Middle frontal gyrus (tissue), 1 donor: Measurements from ENCODE around the gene SHROOM3.

ENCODE experiments used
- DNase-seq: peaks from one replicate; pipeline ENCODE4 v3.0.0-alpha.2; 2015; ENCODE audit warnings: low spot score; ENCODE audit errors: extremely low spot score

The SHROOM3 gene

DNA sequence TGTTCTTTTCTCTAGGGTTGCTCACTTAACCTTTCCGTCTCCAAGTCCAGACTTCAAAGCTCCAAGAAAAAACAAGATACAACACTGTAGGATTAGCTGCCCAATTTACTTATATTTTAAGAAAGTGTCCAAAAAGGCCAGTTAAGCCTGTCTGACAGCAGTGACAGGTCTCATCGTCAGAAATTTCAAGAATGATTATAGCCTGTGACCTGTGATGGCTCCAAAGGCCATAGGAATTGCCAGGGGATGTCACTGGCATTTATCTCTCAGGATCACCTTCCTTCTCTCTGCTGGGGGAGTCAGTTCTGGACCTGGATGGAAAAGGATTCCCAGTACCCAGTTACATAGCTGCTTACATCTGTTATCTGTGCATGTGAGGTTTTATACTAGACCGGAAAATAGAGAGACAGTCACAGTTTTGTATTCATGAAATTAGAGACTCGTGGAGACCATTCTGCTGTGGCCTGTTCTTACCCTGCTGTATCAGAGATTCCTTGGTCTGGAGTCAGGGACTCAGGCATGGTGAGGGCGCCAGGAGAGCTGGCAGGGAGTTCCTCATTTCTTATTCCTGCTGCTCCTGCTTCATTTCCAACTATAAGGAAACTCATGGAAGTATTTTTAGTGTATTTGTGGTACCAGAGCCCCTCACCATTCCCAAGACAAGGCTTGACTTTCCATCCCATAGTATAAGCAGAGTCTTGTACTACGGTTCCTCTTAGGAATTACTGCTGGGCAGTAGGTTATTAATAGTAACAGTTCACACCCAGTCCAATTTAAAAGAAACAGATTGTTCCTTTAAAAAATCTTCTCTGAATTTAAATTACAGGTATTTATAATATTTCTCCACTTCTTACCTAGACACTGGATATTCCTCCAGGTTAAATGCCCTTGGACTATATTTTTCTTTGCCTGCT lies 220.8 kb downstream of the SHROOM3 start:
- no peak for DNase-seq

DNA sequence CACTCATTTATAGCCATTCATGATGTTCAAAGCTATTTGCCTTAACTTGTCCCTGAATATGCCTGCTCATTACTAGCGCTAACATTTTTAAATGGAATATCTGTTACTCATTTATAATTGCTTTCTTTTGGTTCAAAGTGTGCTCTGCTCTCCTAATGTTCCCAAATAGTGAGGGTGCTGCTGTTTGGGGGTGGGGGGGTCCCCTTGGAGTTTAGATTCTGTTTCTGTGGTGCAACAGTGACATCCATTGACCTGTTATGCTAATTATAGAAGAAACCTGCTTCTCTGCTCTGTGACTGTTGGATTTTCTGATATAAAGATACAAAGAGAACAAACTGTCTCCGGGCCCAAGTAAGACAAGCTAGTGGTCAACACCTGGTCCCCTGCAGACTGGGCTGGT lies 222.4 kb downstream of the SHROOM3 start:
- DNase-seq: no peak

DNA sequence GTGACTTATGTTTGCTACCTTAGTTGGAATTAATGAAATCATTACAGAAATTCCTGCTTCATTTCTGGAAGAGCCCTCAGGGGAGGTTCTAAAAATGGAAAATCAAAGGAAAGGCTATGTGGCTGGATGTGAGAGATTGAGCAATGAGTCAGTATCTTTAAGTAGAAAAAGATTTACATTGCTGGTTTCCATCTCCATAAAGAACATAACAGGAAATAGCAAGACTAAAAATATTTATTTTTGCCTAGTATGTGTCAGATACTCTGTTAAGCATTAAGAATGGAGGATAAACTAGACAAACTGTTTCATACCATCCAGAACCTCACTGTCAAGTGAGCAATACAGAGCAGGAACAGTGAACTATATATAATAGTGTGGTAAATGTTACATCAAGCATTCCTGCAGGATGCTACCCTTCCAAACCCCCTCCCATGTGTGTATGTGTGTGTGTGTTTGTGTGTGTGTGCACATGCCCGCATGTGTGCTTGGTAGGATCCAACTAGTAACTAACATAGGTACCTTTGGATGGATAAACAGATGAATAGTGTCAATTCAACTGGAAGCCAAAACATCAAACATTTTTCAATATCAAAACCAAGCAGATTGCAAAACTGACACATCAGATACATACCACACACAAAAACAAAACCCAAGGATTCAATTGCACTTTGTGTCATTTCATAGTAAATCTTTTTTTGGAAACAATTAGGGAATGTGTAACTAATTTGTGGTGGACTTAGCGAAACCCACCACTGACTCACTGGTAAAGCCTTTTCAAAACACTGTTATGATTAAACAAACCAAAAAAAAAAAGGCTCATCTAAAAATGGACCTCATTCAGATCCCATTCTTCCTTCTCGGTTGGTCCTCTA lies 223.4 kb downstream of the SHROOM3 start:
- peak; percentile 33 for DNase-seq

DNA sequence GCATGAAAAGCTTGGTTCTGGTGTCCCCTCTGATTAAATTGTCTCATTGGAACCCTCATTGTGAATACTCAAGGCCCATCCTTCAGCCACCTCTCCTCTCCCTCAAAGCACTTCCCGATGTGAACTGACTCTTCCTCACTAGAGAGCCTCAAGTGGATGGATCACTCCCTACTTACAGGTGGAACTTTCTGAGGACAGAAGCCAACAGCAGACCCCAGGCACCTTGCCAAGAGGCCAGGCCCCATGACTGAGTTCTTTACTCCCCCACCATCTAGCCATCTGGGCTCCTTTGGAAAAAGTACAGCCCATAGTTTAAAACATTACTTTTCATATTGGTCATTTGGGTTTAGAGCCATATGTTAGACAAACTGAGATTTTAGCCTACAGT lies 224.1 kb downstream of the SHROOM3 start:
- DNase-seq: no peak

DNA sequence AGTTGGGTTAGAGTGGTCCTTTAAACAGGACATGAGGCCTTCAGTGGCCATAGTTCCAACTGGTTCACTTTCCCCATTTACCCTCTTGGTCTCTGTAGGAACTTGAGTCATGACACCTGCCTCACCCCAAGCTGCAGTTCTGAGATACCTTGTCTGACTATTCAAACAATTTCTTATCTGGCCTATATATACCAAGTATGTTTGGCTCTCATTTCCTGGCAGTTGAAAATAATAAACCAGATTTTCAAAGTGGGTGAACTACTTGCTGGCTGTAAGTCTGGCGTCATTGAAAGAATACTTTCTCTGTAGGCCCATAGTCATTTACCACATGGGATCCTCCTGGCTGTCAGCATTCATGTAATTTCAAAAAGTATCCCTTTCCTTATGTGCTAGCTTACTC lies 228.8 kb downstream of the SHROOM3 start:
- DNase-seq: no peak

DNA sequence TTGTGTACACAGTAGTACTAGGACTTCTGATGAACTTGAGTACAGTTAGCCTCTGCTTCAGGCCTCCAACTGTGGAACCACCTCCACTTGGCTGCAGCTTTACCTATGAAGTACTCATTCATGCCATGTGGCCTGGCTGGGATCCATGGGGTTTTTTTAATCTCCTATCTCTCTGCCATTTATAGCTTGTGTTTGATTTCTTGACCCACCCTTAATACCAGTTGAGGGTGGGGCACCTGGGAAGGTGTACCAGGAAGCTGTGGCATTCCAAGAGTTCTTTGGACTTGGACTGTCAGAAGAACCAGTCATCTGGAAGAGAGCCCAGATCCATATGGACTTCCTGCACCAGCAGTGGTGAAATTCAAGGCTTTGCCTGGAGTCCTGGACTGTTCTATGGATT lies 230.1 kb downstream of the SHROOM3 start:
- DNase-seq: no peak

DNA sequence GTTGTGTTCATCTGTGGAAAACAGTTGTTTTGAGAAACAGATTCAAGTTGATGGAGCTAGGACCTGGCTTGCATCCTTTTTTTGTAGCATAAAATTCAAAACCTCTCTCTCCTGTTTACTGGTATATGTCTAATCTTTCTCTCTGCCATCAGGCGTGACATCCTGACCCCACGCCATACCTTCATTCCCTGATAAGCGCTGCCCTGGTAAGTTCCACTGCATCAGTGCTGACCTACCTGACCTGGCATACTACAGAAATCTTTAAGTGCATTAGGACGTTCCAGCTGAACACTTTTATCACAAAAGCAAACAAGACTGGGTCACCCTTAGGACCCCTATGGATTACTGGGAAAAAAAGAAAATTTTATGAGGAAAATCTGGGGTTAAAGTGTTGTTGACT lies 230.7 kb downstream of the SHROOM3 start:
- DNase-seq: no peak

DNA sequence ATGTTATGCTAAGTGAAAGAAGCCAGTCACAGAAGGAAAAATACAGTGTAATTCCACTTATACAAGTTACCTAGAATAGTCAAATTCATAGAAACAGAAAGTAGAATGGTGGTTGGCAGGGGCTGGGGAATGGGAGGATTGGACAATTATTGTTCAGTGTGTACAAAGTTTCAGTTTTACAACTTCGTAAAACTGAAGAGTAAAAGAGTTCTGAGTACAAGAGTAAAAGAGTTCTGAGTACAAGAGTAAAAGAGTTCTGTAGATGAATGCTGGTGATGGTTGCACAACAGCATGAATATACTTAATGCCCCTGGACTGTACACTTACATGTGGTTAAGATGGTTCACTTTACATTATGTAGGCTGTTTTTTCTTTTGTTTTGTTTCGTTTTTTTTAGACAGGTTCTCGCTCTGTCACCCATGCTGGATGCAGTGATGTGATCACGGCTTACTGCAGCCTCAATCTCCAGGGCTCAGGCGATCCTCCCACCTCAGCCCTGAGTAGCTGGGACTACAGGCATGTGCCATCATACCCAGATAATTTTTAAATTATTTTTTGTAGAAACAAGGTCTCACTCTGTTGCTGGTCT lies 232.0 kb downstream of the SHROOM3 start:
- DNase-seq: no peak

DNA sequence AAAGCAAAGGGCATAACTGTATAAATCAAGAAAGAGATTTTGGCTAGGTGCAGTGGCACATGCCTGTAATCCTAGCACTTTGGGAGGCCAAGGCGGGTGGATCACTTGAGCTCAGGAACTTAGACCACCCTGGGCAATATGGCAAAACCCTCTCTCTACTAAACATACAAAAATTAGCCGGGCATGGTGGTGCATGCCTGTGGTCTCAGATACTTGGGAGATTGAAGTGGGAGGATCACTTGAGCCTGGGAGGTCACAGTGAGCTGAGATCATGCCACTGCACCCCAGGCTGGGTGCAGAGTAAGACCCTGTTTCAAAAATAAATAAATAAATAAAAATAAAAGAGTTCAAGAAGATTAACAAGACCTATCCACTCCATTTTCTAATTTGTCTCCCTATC lies 235.6 kb downstream of the SHROOM3 start:
- DNase-seq: no peak

DNA sequence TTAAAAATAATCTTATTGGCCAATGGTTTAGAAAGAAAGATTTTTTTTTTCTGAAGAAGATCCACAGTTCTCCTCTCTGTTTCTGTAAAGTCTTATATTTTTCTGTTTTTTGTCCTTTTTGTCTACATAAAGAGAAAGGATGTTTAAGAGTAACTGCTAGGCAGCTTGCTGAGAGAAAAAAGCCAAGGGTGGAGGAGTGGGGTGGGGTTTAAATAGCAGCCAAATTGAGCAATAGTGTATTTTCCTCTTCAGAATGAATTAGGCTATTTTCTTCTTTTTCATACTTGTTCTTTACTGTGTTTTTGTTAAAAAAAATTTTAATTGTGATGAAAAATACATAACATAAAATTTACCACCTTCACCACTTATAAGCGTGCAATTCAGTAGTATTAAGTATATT lies 238.3 kb downstream of the SHROOM3 start:
- DNase-seq: no peak

DNA sequence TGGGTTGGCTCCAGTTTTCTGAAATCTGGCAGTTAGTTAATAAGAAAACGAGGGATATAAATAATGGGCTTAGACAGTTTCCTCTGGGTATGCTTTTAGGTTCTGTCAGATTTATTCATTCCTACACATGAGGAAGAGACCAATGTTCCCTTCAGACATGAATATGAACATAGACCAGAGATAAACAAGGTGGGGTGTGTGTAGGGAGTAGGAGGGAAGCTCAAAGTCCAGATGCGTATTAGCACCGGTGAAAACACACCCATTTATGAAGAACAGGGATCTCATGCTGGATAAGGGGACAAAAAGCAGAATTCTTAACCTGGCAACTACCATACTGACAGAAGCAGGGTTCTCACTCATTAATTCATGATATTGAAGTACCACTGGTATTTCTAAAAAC lies 240.0 kb downstream of the SHROOM3 start:
- no peak for DNase-seq

DNA sequence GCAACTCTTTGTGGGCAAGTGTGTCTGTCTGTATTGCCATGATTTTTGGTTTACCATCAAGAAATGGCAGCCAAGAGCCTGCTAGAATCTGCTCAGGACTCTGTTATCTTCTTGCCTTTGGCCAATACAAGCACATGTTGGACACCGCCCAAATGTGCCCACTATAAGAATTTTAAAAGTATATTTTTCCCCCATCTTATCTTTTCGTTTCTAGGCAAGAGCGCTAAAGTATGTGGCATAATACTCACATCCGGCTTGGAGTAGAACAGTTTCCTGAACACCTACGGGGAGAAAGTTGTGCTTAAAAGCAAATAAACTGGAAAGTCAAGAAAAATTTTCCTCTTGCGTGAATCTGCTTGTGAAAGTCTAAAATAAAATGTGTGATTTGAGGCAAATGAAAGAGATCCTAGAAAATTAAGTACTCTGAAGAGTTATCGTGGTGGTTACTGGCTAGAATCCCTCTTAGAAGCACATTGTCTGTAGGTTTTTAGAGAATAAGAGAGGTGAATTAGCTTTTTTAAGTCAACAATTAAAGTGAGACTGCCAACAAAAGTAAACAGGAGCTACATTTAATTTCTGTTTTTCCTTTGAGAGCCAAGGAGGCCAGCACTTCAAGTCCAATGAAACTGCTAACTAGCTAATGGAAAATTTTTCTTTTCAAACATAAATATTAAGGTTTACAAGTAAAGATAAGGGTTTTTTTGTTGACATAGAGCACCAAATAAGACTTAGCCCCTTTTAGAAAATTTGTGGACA lies 242.7 kb downstream of the SHROOM3 start:
- no peak for DNase-seq

DNA sequence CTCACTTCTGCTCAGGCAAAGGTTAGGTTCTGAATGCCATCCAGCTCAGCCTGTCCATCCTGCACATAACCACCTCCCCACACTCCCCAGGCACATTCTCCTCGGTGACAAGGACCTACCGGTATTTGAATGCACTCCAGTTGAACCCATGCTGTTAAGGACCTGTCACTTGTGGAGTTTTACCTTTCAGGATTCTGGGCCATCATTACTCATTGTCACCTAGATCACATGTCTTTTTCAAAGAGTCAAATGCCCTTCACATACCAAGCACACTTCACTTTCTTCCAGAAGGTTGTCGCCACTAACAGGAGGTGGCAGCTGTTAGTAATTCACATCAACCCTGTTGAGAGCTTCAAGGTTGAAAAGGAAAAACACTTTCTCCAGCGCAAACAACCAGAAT lies 244.7 kb downstream of the SHROOM3 start:
- DNase-seq: no peak

DNA sequence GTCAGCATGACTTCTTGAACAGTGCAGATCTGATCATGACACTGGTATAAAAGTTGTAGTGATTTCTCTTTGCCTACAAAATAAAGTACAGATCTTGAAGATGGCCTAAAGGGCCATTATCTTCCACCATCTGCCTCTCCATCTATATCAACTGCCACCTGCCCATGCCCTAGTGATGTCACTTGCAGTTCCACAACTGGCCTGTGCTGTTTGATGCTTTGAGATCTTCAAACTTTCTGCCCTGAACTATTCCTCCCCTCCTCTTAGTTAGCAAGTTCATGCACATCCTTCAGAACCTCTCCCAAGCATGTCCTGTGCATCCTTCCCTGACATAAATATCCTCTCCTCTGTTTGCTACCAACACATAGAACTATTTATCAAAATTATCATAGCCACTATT lies 245.9 kb downstream of the SHROOM3 start:
- no peak for DNase-seq

DNA sequence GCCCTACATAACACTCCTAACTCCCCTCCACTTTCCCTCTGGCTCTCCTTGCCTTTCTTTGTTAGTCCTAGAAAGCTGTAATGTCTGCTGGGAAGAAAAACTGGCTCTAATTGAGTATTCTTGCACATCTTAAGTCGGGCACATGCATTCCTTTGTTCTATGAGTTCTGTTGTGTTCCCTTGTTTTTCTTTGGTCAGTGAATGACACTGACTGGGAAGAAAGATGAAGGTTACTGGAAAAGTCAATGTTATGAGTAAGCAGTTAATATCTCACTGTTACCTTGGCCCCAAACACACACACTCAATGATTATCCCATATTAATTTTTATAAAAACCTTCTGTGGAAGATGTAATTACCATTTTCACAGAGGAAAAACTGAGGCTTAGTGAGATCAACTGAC lies 247.0 kb downstream of the SHROOM3 start:
- DNase-seq: no peak

DNA sequence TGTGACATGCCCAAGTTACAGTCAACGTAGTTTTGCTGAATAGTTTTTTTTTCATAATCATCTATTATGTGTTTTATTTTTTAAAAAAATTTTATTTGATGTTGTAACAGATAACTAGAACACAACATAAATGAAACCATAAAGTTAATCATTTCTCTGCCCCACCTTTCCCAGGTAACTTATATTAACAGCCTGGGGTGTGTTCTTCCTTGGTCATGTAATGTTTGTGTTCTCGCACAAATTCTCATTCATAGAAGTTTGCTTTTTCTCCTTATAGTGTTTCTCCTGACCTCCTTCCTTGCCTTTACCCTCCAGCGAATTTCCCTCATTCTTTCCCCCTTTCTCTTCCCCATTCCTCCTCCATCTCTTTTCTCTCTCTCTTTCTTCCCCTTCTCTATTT lies 248.1 kb downstream of the SHROOM3 start:
- no peak for DNase-seq

DNA sequence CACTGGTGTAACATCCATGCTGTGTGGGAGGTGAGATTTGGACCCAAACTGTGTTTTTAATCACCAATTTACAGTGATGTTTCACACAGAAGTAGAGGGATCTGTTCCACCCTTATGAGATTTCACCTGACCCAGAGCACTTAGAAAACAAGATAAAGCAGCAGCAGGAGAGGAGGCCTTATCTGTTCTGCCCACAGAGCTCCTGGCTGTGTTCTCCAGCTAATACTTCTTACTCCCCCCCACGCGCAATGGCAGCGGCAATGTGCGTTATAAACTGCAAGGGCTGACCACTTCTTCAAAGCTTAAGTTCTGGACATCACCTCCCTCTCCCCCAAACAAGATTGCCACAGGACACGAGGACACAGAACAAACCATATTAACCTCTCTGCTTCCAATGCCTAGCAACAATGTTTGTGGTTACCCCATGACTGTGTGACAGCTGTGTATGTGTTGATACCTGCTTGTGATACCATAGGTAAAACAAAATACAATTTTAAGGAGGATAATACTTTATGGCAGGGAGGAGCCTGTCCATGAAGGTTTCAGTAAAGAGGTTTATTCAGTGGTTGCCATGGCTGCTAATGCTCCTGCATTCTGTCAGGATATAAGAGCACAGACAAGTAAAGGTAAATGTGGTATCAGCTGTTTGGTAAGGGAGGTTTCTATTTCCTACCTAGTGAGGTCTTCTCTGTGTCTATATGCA lies 252.9 kb downstream of the SHROOM3 start:
- no peak for DNase-seq

DNA sequence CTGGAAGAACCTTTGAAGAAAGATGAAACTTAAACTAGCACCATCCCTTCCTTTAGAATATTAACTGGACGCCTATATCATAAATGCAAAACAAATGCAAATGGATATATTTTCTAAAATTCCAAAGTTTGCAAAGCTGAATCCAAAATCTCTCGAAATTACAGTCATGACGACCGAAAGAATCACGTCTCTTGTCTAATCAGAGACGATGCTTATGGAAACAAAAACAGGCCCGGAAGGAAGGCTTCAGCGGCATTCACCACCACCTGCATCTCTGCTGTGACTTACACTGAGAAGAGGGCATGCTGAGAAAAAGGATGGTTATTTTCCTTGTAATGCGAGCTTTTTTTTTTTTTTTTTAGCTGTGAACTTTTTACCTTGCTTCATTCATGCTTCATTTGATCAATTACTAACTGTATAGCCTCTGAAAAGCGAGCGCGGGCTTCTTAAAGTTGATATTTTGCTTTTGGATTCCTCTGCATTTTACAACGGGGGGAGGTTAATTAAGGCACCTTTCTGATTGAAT lies 253.7 kb downstream of the SHROOM3 start:
- DNase-seq: no peak

DNA sequence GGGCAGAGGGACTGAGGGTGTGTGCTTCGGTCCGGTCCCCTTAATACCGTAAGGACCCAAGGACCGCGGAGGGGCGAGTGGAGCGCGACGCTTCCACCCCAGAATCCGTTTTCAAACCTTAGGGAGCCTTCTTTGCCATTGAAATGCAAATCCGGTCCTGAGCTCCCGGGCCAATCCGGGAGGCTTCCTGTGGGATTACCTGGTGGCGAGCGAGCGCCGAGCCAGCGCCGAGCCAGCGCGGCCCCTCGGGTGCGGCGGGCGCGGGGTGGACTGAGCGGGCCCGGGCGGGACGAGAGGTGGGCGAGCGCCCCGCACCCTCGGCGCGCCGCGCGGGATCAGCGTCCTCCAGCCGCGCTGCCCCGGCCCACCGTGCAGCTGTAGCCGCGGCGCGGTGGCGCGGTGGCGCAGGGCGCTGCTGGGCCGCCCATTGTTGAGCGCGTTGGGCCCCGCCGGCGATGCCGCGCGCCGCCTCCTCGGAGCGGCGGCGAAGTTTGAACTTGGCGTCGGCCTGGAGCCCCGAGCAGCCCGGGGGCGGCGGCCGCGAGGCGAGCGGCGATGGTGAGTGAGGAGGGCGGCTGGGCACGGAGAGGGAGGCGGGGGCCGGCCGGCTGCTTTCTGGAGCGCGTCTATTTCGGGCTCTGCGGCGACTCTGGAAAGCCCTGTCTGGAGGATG lies 254.3 kb downstream of the SHROOM3 start:
- DNase-seq: no peak
